ENCODE data around the gene ICAM1.
"Not testable (repeated sequence)": the region's sequence is repeated elsewhere in the genome, so short reads cannot be mapped to it uniquely, and the experiment has no call there.

Gene ICAM1

DNA sequence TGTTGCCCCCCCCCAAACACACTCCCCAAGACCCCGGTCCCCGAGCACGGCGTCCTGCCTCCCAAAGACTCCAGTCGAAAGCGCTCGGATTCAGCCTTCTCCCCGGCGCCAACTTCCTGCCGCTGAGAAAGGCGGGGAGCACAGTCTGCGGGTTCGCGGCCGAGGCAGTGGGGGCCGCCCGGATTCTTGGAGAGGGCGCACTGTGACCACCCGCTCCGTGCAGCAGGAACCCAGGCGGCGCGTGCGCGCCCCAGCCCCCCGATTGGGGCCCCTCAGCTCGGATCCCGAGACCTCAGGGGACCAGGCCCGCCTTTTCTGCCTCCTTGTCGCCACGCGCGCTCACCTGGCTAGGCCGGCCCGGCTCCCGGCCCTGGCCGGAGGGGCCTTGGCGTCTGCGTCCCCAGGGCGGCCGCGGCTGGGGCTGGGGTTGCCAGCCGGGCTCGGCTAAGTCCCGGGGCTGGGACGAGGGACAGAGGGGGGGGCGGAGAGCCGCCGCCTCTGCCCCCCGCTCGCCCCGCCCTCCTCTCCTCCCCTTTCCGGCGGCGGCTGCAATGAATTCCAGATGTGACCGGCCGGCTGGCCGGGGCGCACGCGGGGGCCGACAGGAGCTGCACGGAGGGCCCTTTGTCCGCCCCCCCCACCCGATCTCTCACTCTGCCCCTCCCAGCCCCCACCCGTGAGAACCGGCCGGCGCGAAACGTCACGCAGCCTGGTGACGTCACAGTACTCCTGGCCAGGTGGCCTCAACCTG is 39.9 kb upstream of the ICAM1 start, which contains the start of gene S1PR2:
S1PR2 (minus strand) TSS at position 471 of the 751 bp plus-strand sequence. CDS start 6,426 bp downstream, outside the sequence.
- in situ Hi-C loops (cut with HindIII; ENCODE audit: low pct_ligation_motif_present, low sequenced_read_pairs): no loop called here
- H3K27me3 ChIP-seq (replicated peaks): no peaks in the 10 kb centered on the region
- peak within 1 kb of the TSS; percentile 65 for H3K27ac ChIP-seq
- peak within 1 kb of the TSS; percentile 74 for H3K4me3 ChIP-seq (ENCODE audit: low read depth, low read length)
- no peaks in the 10 kb centered on the region for H3K36me3 ChIP-seq (replicated peaks)
- DNase-seq: peak; percentile 48
- TF ChIP-seq, protein P1, sequence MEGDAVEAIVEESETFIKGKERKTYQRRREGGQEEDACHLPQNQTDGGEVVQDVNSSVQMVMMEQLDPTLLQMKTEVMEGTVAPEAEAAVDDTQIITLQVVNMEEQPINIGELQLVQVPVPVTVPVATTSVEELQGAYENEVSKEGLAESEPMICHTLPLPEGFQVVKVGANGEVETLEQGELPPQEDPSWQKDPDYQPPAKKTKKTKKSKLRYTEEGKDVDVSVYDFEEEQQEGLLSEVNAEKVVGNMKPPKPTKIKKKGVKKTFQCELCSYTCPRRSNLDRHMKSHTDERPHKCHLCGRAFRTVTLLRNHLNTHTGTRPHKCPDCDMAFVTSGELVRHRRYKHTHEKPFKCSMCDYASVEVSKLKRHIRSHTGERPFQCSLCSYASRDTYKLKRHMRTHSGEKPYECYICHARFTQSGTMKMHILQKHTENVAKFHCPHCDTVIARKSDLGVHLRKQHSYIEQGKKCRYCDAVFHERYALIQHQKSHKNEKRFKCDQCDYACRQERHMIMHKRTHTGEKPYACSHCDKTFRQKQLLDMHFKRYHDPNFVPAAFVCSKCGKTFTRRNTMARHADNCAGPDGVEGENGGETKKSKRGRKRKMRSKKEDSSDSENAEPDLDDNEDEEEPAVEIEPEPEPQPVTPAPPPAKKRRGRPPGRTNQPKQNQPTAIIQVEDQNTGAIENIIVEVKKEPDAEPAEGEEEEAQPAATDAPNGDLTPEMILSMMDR (IDR thresholded peaks at IDR 0.05; ENCODE audit: low read depth, low read length, missing control alignments): no peak

DNA sequence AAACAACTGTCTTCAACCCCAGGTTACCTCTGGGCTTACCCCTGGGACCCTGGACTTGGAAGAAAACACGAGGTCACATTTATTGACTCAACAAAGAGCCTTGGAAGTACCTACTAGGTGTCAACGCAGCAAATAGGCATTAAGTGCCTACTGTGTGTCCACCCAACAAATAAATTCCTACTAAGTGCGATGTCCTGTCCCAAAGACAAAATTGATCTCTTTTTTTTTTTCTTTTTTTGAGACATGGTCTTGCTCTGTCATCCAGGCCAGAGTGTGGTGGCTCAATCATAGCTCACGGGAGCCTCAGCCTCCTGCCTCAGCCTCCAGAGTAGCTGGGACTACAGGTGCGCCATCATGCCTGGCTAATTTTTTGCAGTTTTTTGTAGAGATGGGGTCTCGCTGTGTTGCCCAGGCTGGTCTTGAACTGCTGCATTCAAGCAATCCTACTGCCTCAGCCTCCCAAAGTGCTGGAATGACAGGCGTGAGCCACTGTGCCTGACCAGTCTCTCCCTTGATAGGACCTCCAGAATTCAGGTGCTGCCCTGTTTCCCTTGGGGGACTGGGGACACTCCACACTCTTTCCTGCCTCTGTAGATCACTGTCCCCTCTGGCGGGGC is 39.2 kb upstream of the ICAM1 start:
- Histone ChIP-seq H3K27ac (no peak overlapping the region), H3K36me3 (replicated peaks) (no peaks in the 10 kb centered on the region), H3K27me3 (replicated peaks) (no peaks in the 10 kb centered on the region), H3K4me3 (ENCODE audit: low read depth, low read length) (peak overlapping the region; percentile 74)
- no peak for DNase-seq
- in situ Hi-C loops (cut with HindIII; ENCODE audit: low pct_ligation_motif_present, low sequenced_read_pairs): no loop called here
- TF ChIP-seq, protein P1 (IDR thresholded peaks at IDR 0.05; ENCODE audit: low read depth, low read length, missing control alignments): no peak

DNA sequence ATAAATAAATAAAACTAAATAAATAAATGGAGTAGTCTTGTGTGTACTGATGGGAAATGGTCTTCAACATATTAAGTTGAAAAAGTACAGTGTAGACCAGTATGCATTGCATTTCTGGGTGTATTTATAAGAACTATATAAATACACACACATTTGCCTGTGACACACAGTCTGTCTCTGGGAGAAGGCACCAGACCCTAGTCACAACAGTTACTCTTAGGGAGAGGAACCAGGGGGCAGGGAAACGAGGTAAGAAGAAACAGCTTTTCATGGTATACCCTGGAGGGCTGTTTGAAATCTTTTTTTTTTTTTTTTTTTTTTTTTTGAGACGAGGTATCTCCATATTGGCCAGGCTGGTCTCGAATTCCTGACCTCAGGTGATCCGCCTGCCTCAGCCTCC is 37.0 kb upstream of the ICAM1 start:
- H3K36me3 ChIP-seq (replicated peaks): no peaks in the 10 kb centered on the region
- H3K27me3 ChIP-seq (replicated peaks): no peaks in the 10 kb centered on the region
- TF ChIP-seq, protein P1 (IDR thresholded peaks at IDR 0.05; ENCODE audit: low read depth, low read length, missing control alignments): no peak
- no peak overlapping the region for H3K27ac ChIP-seq
- in situ Hi-C loops (cut with HindIII; ENCODE audit: low pct_ligation_motif_present, low sequenced_read_pairs): no loop called here
- no peak for DNase-seq
- H3K4me3 ChIP-seq (ENCODE audit: low read depth, low read length): no peak overlapping the region

DNA sequence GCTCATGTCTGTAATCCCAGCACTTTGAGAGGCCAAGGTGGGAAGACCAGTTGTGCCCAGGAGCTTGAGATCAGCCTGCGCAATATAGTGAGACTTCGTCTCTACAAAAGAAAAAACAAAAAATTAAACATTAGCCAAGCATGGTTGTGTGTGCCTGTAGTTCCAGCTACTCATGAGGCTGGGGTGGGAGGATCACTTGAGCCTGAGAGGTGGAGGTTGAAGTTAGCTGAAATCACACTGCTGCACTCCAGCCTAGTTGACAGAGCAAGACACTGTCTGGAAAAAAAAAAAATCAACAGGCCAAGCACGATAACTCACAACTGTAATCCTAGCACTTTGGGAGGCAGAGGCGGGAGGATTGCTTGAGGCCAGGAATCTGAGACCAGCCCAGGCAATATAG is 35.9 kb upstream of the ICAM1 start:
- Histone ChIP-seq H3K4me3 (ENCODE audit: low read depth, low read length) (no peak overlapping the region), H3K27ac (no peak overlapping the region), H3K36me3 (replicated peaks) (no peaks in the 10 kb centered on the region), H3K27me3 (replicated peaks) (no peaks in the 10 kb centered on the region)
- TF ChIP-seq, protein P1 (IDR thresholded peaks at IDR 0.05; ENCODE audit: low read depth, low read length, missing control alignments): no peak
- in situ Hi-C loops (cut with HindIII; ENCODE audit: low pct_ligation_motif_present, low sequenced_read_pairs): no loop called here
- DNase-seq: no peak

DNA sequence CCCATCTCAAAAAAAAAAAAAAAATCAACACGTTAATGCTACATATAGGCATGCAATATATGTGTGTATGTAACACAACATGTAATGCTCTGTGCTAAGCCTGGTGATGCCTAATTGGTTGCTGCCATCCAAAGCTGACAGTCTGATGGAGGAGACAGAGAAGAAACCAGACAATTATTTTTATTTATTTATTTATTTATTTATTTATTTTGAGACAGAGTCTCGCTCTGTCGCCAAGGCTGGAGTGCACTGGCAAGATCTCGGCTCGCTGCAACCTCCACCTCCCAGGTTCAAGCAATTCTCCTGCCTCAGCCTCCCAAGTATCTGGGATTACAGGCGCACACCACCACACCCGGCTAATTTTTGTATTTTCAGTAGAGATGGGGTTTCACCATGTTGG is 35.5 kb upstream of the ICAM1 start:
- H3K4me3 ChIP-seq (ENCODE audit: low read depth, low read length); H3K36me3 ChIP-seq (replicated peaks); H3K27ac ChIP-seq; in situ Hi-C loops (cut with HindIII; ENCODE audit: low pct_ligation_motif_present, low sequenced_read_pairs); DNase-seq; H3K27me3 ChIP-seq (replicated peaks): not testable (repeated sequence)

DNA sequence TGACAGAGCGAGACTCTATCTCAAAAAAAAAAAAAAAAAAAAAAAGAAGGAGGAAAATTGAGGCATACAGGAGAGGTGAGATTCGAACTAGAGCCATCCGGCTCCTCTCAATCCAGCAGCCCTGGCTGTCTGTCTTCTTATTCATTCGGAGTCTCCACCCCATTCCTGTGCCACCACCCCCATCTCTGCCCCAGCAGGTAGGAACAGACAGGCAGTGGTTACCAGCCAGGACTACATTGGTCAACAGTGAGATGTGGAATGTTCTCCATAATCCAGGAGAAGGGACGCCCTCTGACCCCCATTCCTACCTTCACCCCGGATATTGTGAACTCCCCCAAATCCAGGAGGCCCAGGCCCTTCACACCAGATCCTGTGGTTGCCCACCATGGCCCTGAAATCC is 33.2 kb upstream of the ICAM1 start:
- H3K27me3 ChIP-seq (replicated peaks): no peaks in the 10 kb centered on the region
- in situ Hi-C loops (cut with HindIII; ENCODE audit: low pct_ligation_motif_present, low sequenced_read_pairs): no loop called here
- no peak overlapping the region for H3K27ac ChIP-seq
- TF ChIP-seq, protein P1 (IDR thresholded peaks at IDR 0.05; ENCODE audit: low read depth, low read length, missing control alignments): no peak
- no peaks in the 10 kb centered on the region for H3K36me3 ChIP-seq (replicated peaks)
- DNase-seq: no peak
- H3K4me3 ChIP-seq (ENCODE audit: low read depth, low read length): no peak overlapping the region
